Measurements from ENCODE around the gene ELFN2.

GRCh38 chr22:37402184-37402506 lies 25.1 kb downstream of the ELFN2 start:
- TF ChIP-seq CTCF (IDR thresholded peaks at IDR 0.05) = no peak
- no peak for TF ChIP-seq POLR2A (IDR thresholded peaks at IDR 0.05)

Data from right lobe of liver (tissue), 4 donors.